Osteoblast (primary cell): ENCODE measurements around the gene PRKN. TPM values are rescaled to one million over a fixed set of nuclear protein-coding genes. Genes with fewer than 3 reads are reported as not detected.

ENCODE experiments used
- DNase-seq: peaks from one replicate; pipeline ENCODE4 v3.0.0; 2011; ENCODE audit warnings: low spot score, mixed read lengths; ENCODE audit not compliant: insufficient read length; ENCODE audit errors: missing footprints
- H2AFZ ChIP-seq: 2 replicates; pipeline ENCODE4 v1.6.0; 2011; ENCODE audit warnings: mild to moderate bottlenecking, low read length
- H3K27ac ChIP-seq: 2 replicates; pipeline ENCODE4 v1.5.1; 2011; ENCODE audit warnings: mild to moderate bottlenecking, low read depth, low read length, moderate library complexity
- H3K27me3 ChIP-seq: 2 replicates; pipeline ENCODE4 v1.6.0; 2012; ENCODE audit warnings: mild to moderate bottlenecking, control low read depth, inconsistent platforms, low read length, moderate library complexity; ENCODE audit not compliant: insufficient read depth
- H3K36me3 ChIP-seq: 2 replicates; pipeline ENCODE4 v1.5.1; 2011; ENCODE audit warnings: mild to moderate bottlenecking, low read length, control low read depth, moderate library complexity; ENCODE audit not compliant: insufficient read depth
- H3K4me1 ChIP-seq: 2 replicates; pipeline ENCODE4 v1.5.1; 2011; ENCODE audit warnings: mild to moderate bottlenecking, low read length, control low read depth, moderate library complexity; ENCODE audit not compliant: insufficient read depth
- H3K4me2 ChIP-seq: 2 replicates; pipeline ENCODE4 v1.6.0; 2011; ENCODE audit warnings: mild to moderate bottlenecking, low read length; ENCODE audit not compliant: insufficient read depth
- H3K4me3 ChIP-seq: fragments of 200-600 bp; sonication (generic); 3 replicates; pipeline ENCODE4 v1.5.1; 2012; ENCODE audit warnings: mild to moderate bottlenecking, low read length, inconsistent platforms; ENCODE audit not compliant: insufficient read depth
- H3K79me2 ChIP-seq: 2 replicates; pipeline ENCODE4 v1.6.0; 2012; ENCODE audit warnings: mild to moderate bottlenecking, low read length, control low read depth, inconsistent platforms; ENCODE audit not compliant: insufficient read depth
- H3K9me3 ChIP-seq: 2 replicates; pipeline ENCODE4 v1.5.1; 2011; ENCODE audit warnings: low read depth, low read length, control low read depth
- H4K20me1 ChIP-seq: 2 replicates; pipeline ENCODE4 v1.6.0; 2012; ENCODE audit warnings: mild to moderate bottlenecking, low read length, control low read depth; ENCODE audit not compliant: insufficient read depth
- CTCF ChIP-seq: IDR thresholded peaks from 2 replicates; pipeline ENCODE4 v1.5.1; 2011; ENCODE audit warnings: mild to moderate bottlenecking, low read depth, low read length, moderate library complexity; ENCODE audit errors: extremely low read depth
- total RNA-seq: library from RNA; depleted of rRNA; stranded (reverse); fragments of >200 nt; gene quantifications from 2 replicates; pipeline ENCODE4 v1.2.3, GENCODE V29; 2012

Gene PRKN
- total RNA-seq, 1 donor = 2.9 TPM

GRCh38 chr6:161549977-161550655 is 1177.5 kb downstream of the PRKN start:
- no peaks in the 10 kb centered on the region for H4K20me1 ChIP-seq
- no peak for TF ChIP-seq CTCF
- no peak overlapping the region for H3K27ac ChIP-seq
- no peaks in the 10 kb centered on the region for H3K9me3 ChIP-seq
- DNase-seq = no peak
- no peaks in the 10 kb centered on the region for H3K36me3 ChIP-seq
- no peaks in the 10 kb centered on the region for H3K79me2 ChIP-seq
- H2AFZ ChIP-seq = no peak overlapping the region
- H3K4me3 ChIP-seq = no peak overlapping the region
- H3K4me2 ChIP-seq = no peak overlapping the region
- H3K27me3 ChIP-seq = no peaks in the 10 kb centered on the region
- H3K4me1 ChIP-seq = no peaks in the 10 kb centered on the region

GRCh38 chr6:161548713-161549296 is 1178.8 kb downstream of the PRKN start:
- H3K79me2 ChIP-seq = no peaks in the 10 kb centered on the region
- no peaks in the 10 kb centered on the region for H3K4me1 ChIP-seq
- no peaks in the 10 kb centered on the region for H3K36me3 ChIP-seq
- no peaks in the 10 kb centered on the region for H3K9me3 ChIP-seq
- H3K27ac ChIP-seq = no peak overlapping the region
- no peak overlapping the region for H2AFZ ChIP-seq
- TF ChIP-seq CTCF = no peak
- no peak overlapping the region for H3K4me2 ChIP-seq
- no peaks in the 10 kb centered on the region for H3K27me3 ChIP-seq
- no peaks in the 10 kb centered on the region for H4K20me1 ChIP-seq
- no peak for DNase-seq
- no peak overlapping the region for H3K4me3 ChIP-seq

GRCh38 chr6:161547617-161548016 is 1179.9 kb downstream of the PRKN start:
- no peak overlapping the region for H3K4me3 ChIP-seq
- H2AFZ ChIP-seq = no peak overlapping the region
- no peak for DNase-seq
- H3K27ac ChIP-seq = no peak overlapping the region
- TF ChIP-seq CTCF = no peak
- no peaks in the 10 kb centered on the region for H3K9me3 ChIP-seq
- no peaks in the 10 kb centered on the region for H3K36me3 ChIP-seq
- no peak overlapping the region for H3K4me2 ChIP-seq
- no peaks in the 10 kb centered on the region for H3K79me2 ChIP-seq
- H3K4me1 ChIP-seq = no peaks in the 10 kb centered on the region
- no peaks in the 10 kb centered on the region for H3K27me3 ChIP-seq
- H4K20me1 ChIP-seq = no peaks in the 10 kb centered on the region

GRCh38 chr6:161546632-161547031 is 1180.9 kb downstream of the PRKN start:
- no peak for DNase-seq
- Histone ChIP-seq H3K27me3 (no peaks in the 10 kb centered on the region), H3K27ac (no peak overlapping the region), H3K79me2 (no peaks in the 10 kb centered on the region), H4K20me1 (no peaks in the 10 kb centered on the region), H3K9me3 (no peaks in the 10 kb centered on the region), H3K4me3 (no peak overlapping the region), H3K4me1 (no peaks in the 10 kb centered on the region), H3K4me2 (no peak overlapping the region), H3K36me3 (no peaks in the 10 kb centered on the region), H2AFZ (no peak overlapping the region)
- no peak for TF ChIP-seq CTCF
